Body of pancreas (tissue), 4 donors: ENCODE measurements around the gene ADAMTS5.

Experiments used
- CTCF ChIP-seq, 7 experiments: fragments of 450-650 bp in 4 of 7; fragments of 200-600 bp in 3 of 7; sonication (generic) in 3 of 7; IDR thresholded peaks; one replicate each; pipeline ENCODE4 v1.5.1; 2016 to 2019; ENCODE audit warnings: antibody characterized with exemption in 7 of 7
- POLR2A ChIP-seq, 3 donors: fragments of 450-650 bp; IDR thresholded peaks; one replicate each; pipeline ENCODE4 v1.6.1; 2016; ENCODE audit warnings: antibody characterized with exemption in 3 of 3, mild to moderate bottlenecking in 2 of 3

- TF ChIP-seq CTCF (IDR thresholded peaks at IDR 0.05) (peak in 1 of 7 experiments; percentile 52), POLR2A (IDR thresholded peaks at IDR 0.05) (no peak)
These were observed 1.6 kb downstream of the ADAMTS5 start for GRCh38 chr21:26965040-26965906.
